Retinal pigment epithelial cell (primary cell): ENCODE measurements around the gene ZNF419.
A peak's percentile ranks its signal among the peaks of the same experiment; 100 is the strongest.
"Not testable (repeated sequence)": the region's sequence is repeated elsewhere in the genome, so short reads cannot be mapped to it uniquely, and the experiment has no call there.

Experiments
- DNase-seq: peaks from one replicate; pipeline ENCODE4 v3.0.0-alpha.2; 2010; ENCODE audit warnings: low read depth
- H3K4me3 ChIP-seq: 2 replicates; pipeline ENCODE4 v1.5.1; 2011; ENCODE audit warnings: mild to moderate bottlenecking, low read length, control low read depth, moderate library complexity
- CTCF ChIP-seq: conservative IDR thresholded peaks from 2 replicates; pipeline ENCODE4 v1.5.1; 2011; ENCODE audit warnings: low read depth, low read length, control low read depth, inconsistent platforms

The ZNF419 gene

GRCh38 chr19:57465680-57466381, 21.7 kb upstream of the ZNF419 start:
- no peak for DNase-seq
- peak; percentile 19 for TF ChIP-seq CTCF
- no peak overlapping the region for H3K4me3 ChIP-seq

GRCh38 chr19:57466489-57466888, 21.1 kb upstream of the ZNF419 start:
- DNase-seq, result no peak
- no peak overlapping the region for H3K4me3 ChIP-seq
- TF ChIP-seq CTCF, result no peak

- DNase-seq, result no peak
- no peak for TF ChIP-seq CTCF
- H3K4me3 ChIP-seq, result no peak overlapping the region
Measured at GRCh38 chr19:57473646-57474045, 13.9 kb upstream of the ZNF419 start.

- peak; percentile 84 for DNase-seq
- peak; percentile 75 for TF ChIP-seq CTCF
- H3K4me3 ChIP-seq, result peak within 1 kb of the TSS; percentile 85
Measured at GRCh38 chr19:57477191-57478008, 10.2 kb upstream of the ZNF419 start, which contains the start of gene ZNF772. TSS of gene ZNF772 (minus strand) at chr19:57477566. CDS start at chr19:57477309, 257 bp downstream.

DNA sequence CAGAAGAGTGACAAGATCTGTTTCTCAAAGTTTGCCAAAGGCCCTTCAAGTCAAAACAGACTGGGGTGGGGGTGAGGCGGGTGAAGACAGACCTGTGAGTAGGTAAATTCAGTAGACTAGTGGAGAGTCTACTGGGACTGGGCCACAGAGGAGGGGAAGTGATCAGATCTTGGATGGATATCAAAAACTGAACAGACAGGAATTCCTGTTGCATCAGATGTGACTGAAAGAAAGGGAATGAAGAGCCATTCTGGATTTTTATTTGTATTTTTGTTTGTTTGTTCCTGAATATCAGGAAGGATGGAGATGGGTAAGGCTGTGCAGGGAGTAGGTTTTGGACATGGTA, 722 bp downstream of the ZNF419 start:
- not testable (repeated sequence) for DNase-seq
- H3K4me3 ChIP-seq, result peak overlapping the region; percentile 31

- DNase-seq, H3K4me3 ChIP-seq: not testable (repeated sequence)
Measured at GRCh38 chr19:57499332-57499679, 11.8 kb downstream of the ZNF419 start.

DNA sequence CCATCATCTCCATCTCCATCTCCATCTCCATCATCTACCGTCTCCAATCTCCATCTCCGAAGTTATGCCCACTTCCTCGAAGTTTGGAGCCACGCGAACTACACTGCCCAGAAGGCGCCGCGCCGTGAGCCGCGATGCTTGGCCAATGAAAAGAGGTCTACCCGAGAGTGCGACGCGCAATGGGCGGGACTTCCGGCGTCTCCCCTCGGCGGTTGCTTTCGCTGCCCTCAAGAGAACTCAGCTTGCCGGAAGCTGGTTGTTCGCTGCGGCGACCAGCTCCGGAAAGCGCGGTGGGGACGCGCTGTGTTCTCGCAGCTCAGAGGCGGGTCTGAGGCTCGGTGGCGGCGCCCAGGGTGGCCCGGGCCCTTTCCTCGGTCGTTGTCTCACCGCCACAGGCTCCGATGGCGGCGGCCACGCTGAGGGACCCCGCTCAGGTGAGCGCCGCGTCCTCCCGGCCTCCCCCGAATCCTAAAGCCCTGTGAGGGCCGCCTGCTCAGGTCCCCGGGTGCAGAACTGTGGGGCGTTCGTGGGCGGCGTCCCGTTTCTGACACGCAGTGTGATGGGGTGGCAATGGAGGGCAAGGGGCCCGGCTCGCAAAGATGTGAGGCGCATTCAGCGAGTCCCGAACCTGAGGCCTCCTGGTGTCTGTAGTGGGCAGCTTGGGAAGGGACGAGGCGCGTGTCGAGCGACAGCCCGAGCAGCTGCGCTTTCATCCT, 12.3 kb downstream of the ZNF419 start, which contains the start of gene ZNF773:
Gene ZNF773 (plus strand): TSS at position 259 of the 716 bp plus-strand sequence. CDS start 143 bp downstream, at position 402.
- H3K4me3 ChIP-seq, result peak within 1 kb of the TSS; percentile 66

DNA sequence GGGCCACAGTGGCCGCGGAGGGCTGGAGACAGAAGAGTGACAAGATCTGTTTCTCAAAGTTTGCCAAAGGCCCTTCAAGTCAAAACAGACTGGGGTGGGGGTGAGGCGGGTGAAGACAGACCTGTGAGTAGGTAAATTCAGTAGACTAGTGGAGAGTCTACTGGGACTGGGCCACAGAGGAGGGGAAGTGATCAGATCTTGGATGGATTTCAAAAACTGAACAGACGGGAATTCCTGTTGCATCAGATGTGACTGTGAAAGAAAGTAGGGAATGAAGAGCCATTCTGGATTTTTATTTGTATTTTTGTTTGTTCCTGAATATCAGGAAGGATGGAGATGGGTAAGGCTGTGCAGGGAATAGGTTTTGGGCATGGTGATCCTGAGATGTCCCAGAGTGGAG, 12.8 kb downstream of the ZNF419 start:
- peak overlapping the region; percentile 39 for H3K4me3 ChIP-seq
- DNase-seq, result not testable (repeated sequence)

More for the DNA sequence above, 12.3 kb downstream of the ZNF419 start, which contains the start of gene ZNF773:
- DNase-seq, result peak; percentile 77

DNA sequence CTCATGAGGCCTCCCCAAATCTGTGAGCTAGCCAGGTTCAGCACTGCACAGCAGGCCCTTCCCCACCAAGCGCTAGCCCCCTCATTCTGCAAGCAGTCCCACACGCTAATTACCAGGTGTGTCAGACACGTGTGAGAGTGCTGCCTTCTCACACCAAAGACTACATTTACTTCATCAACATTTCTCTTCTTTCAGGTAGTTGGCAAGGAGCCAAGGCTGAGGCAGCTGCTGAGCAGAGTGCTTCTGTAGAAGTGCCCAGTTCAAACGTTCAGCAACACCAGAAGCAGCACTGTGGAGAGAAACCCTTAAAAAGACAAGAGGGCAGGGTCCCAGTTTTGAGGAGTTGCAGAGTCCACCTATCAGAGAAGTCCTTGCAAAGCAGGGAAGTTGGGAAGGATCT, 18.6 kb downstream of the ZNF419 start:
- no peak for DNase-seq
- H3K4me3 ChIP-seq, result no peak overlapping the region
- no peak for TF ChIP-seq CTCF
